Dendritic cell treated with granulocyte-macrophage colony-stimulating factor and Interleukin-4, amounts not matched to agents 40 ng/mL and 50 ng/mL, for 4 days (primary cell): ENCODE results near the gene TPGS1.
A peak's percentile ranks its signal among the peaks of the same experiment; 100 is the strongest.

Experiments
- H3K27ac Mint-ChIP-seq: one replicate; pipeline ENCODE4 v1.8.0; 2022; ENCODE audit warnings: mild to moderate bottlenecking, mixed read lengths
- H3K27me3 Mint-ChIP-seq: one replicate; pipeline ENCODE4 v1.8.0; 2022; ENCODE audit warnings: mild to moderate bottlenecking, mixed read lengths
- H3K36me3 Mint-ChIP-seq: one replicate; pipeline ENCODE4 v1.8.0; 2022; ENCODE audit warnings: low read depth, mixed read lengths
- H3K4me1 Mint-ChIP-seq: one replicate; pipeline ENCODE4 v1.8.0; 2022; ENCODE audit warnings: low read depth, mixed read lengths
- H3K4me3 Mint-ChIP-seq: one replicate; pipeline ENCODE4 v1.8.0; 2022; ENCODE audit warnings: mild to moderate bottlenecking, moderate library complexity, mixed read lengths
- H3K9me3 Mint-ChIP-seq: one replicate; pipeline ENCODE4 v1.8.0; 2022; ENCODE audit warnings: mixed read lengths
- intact Hi-C: fragments of 100-400 bp; cut with micrococcal nuclease; formaldehyde crosslinking; loops from one replicate; pipeline ENCODE4 v1.15.0; 2022

TPGS1 gene

DNA sequence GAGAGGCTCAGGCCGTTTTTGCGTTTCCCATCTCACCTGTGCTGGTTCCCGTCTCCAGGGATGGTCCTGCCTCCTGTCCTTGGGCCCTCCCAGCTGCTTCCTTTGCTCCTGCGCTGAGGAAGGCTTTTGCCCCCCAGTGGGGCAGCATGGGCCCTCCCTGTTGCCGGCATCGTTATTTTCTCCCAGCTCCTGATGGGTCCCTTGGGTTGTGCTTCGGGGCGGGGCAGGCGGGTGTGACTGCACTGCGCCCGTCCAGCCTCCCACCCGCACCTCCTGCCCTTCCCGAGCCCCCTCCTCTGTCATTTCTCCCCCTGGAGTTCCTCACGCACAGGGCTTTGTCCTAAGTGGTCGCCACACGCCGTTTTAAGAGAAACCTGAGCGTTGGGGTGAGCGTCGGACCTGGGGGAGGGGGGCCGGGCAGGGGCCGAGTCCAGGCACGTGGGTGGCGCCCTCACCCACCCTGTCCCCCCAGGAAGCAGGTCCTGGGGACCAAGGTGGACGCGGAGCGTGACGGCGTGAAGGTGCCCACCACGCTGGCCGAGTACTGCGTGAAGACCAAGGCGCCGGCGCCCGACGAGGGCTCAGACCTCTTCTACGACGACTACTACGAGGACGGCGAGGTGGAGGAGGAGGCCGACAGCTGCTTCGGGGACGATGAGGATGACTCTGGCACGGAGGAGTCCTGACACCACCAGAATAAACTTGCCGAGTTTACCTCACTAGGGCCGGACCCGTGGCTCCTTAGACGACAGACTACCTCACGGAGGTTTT, 33.8 kb downstream of the TPGS1 start:
- H3K27me3 Mint-ChIP-seq = peaks cover 20% of the 10 kb centered on the region
- no peak overlapping the region for H3K27ac Mint-ChIP-seq
- H3K36me3 Mint-ChIP-seq = peaks cover 68% of the 10 kb centered on the region
- no peaks in the 10 kb centered on the region for H3K9me3 Mint-ChIP-seq
- H3K4me1 Mint-ChIP-seq = peaks cover 14% of the 10 kb centered on the region
- intact Hi-C loops = no loop called here
- no peak overlapping the region for H3K4me3 Mint-ChIP-seq

DNA sequence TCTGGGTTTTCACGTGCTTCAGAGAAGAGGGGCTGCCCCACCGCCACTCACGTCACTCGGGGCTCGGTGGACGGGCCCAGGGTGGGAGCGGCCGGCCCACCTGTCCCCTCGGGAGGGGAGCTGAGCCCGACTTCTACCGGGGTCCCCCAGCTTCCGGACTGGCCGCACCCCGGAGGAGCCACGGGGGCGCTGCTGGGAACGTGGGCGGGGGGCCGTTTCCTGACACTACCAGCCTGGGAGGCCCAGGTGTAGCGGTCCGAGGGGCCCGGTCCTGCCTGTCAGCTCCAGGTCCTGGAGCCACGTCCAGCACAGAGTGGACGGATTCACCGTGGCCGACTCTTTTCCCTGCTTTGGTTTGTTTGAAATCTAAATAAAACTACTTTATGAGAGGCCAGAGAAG, 34.4 kb downstream of the TPGS1 start:
- H3K9me3 Mint-ChIP-seq = no peaks in the 10 kb centered on the region
- H3K36me3 Mint-ChIP-seq = peaks cover 62% of the 10 kb centered on the region
- no peak overlapping the region for H3K4me3 Mint-ChIP-seq
- peaks cover 20% of the 10 kb centered on the region for H3K27me3 Mint-ChIP-seq
- intact Hi-C loops = no loop called here
- peaks cover 14% of the 10 kb centered on the region for H3K4me1 Mint-ChIP-seq
- H3K27ac Mint-ChIP-seq = no peak overlapping the region

DNA sequence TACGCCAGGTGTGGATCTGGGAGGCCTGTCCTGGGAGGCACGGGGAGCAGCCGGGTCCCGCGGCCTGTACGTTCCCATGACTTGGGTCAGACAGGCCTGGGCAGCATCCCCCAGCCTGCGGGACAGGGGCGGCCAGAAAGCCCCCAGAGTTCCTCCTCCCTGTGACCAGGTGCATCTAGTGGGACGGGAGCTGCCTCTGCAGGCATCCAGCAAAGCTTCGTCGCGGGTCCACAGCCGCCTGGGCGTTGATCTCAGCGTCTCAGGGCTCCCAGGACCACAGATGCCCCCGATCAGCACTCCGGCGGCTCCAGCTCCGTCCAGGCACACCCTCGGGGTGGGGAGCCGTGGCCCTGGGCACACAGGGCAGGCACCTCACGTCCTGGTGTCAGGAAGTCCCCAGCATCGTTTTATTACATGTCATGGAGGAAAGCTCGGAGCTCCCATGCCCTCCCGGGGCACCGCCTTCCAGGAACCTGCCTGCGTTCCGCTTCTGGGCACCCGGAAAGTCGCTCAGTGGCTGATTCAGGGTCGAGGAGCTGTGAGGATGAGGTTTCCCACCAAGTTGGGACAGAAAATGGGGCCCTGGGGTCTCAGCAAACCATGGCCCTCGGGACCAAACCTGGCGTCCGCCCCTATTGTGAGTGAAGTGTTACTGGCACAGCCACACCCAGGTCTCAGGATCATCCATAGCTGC, 35.0 kb downstream of the TPGS1 start:
- intact Hi-C loops = no loop called here
- no peak overlapping the region for H3K4me3 Mint-ChIP-seq
- H3K36me3 Mint-ChIP-seq = peaks cover 56% of the 10 kb centered on the region
- peaks cover 20% of the 10 kb centered on the region for H3K27me3 Mint-ChIP-seq
- H3K9me3 Mint-ChIP-seq = no peaks in the 10 kb centered on the region
- peaks cover 14% of the 10 kb centered on the region for H3K4me1 Mint-ChIP-seq
- H3K27ac Mint-ChIP-seq = no peak overlapping the region

DNA sequence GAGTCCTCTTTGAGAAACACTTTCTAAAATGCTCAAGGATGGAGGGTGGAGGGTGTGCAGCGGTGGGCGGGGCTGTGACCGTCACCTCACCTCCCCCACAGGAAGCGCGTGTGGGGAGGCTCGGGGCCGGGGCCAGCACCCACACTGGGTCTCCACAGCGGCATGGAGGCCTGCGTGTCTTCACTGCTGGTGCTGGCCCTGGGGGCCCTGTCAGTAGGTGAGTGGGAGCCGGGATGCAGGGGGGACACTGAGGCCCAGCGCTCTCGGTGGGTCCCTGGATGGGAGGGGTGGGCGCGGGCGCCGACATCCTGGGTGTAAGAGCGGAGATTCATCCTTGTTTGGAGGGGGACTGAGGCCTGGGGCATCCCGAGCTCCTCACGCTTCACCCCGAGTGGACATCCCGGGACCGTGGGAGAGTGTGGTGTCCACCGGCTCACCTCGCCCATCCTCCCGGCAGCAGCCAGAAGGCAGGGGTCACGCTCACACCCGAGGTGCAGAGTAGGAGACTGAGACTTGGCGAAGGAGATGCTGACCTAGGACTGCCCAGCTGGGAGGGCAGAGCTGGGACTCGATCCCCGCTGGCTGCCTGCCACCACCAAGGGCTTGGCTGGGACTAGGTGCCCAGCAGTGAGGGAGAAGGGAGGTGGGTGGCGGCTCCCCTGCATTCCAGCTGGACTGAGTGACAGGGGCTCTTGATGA, 36.8 kb downstream of the TPGS1 start, which contains the start of gene GZMM:
Gene GZMM, plus strand, starts transcription at position 144 of the 699 bp plus-strand sequence. Its CDS starts 19 bp downstream, at position 163.
- Mint-ChIP-seq H3K27me3 (peaks cover 29% of the 10 kb centered on the region), H3K4me3 (no peak within 1 kb of the TSS), H3K9me3 (no peaks in the 10 kb centered on the region), H3K36me3 (peaks cover 38% of the 10 kb centered on the region), H3K4me1 (peaks cover 14% of the 10 kb centered on the region), H3K27ac (no peak within 1 kb of the TSS)
- intact Hi-C loops = no loop called here

DNA sequence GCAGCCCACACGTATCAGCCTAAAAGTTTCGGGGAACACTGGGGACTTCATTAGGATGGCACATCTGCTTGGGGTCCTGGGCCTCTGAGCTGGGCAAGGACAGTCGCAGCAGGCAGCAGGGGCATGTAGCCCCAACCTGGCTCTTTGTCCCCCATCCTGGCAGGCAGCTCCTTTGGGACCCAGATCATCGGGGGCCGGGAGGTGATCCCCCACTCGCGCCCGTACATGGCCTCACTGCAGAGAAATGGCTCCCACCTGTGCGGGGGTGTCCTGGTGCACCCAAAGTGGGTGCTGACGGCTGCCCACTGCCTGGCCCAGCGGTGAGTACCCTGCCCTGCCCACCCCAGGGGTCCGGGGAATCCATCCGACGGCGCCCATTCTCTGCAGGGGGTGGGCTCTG, 39.8 kb downstream of the TPGS1 start:
- peaks cover 14% of the 10 kb centered on the region for H3K36me3 Mint-ChIP-seq
- intact Hi-C loops = no loop called here
- H3K27me3 Mint-ChIP-seq = peaks cover 35% of the 10 kb centered on the region
- H3K4me3 Mint-ChIP-seq = no peak overlapping the region
- peaks cover 24% of the 10 kb centered on the region for H3K4me1 Mint-ChIP-seq
- no peaks in the 10 kb centered on the region for H3K9me3 Mint-ChIP-seq
- H3K27ac Mint-ChIP-seq = no peak overlapping the region

DNA sequence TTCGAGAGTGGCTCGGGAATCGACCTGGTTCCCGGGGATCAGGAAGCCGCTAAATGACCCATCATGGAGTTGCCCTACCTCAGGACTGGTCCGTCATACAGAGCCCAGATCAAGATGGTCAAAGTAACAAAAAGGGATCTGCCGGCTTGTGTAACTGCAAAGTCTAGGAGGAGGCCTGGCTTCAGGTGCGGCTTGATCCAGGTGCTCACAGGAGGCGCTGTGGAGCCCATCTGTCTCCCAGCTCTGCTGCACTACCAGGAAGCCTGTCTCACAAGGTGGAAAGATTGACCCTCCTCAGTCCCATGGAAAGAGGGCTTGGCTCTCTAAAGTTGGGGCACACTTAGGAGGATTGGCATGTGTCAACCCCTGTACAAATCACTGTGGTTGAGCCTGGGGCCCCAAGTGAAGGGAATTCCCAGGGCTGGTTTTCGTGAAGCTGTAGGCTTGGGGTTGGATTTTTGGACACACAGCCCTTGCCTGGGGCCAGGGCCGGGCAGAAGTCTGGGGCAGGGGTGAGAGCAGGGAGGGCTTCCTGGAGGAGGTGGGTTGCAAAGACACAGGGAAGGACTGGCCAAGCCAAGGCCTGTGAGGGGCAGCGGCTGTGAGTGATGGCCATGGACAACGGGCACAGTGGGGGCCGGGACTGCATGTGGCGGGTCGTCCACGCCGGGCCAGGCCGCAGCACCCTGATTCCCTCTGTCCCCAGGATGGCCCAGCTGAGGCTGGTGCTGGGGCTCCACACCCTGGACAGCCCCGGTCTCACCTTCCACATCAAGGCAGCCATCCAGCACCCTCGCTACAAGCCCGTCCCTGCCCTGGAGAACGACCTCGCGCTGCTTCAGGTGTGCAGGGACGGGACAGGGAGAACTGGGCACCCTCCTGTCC, 40.8 kb downstream of the TPGS1 start:
- Mint-ChIP-seq H3K27ac (no peak overlapping the region), H3K4me1 (peaks cover 23% of the 10 kb centered on the region), H3K9me3 (no peaks in the 10 kb centered on the region), H3K36me3 (peaks cover 4% of the 10 kb centered on the region), H3K27me3 (peaks cover 35% of the 10 kb centered on the region), H3K4me3 (no peak overlapping the region)
- intact Hi-C loops = no loop called here

DNA sequence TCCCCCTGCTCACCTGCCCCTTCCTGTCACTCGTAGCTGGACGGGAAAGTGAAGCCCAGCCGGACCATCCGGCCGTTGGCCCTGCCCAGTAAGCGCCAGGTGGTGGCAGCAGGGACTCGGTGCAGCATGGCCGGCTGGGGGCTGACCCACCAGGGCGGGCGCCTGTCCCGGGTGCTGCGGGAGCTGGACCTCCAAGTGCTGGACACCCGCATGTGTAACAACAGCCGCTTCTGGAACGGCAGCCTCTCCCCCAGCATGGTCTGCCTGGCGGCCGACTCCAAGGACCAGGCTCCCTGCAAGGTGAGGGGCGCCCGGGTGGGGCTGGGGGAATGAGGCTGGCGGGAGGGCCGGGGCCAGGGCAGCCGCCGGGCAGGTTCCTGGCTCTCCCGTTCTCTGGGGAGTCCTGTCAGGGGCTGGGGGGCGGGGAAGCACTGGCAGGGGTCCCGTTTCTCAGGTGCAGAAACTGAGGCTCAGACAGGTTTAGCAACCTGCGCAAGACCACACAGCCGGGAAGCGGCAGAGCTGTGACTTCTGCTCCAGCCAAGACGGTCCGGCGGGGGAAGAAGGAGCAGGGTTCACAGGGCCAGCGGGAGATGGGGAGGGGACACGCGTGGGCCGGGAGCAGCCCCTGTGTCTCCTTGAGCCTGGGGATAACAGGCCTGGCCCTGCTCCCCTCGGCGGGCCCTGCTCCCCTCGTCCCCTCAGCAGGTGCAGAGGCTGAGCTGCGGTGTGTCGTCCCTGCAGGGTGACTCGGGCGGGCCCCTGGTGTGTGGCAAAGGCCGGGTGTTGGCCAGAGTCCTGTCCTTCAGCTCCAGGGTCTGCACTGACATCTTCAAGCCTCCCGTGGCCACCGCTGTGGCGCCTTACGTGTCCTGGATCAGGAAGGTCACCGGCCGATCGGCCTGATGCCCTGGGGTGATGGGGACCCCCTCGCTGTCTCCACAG, 41.9 kb downstream of the TPGS1 start:
- Mint-ChIP-seq H3K36me3 (no peaks in the 10 kb centered on the region), H3K27me3 (peaks cover 27% of the 10 kb centered on the region), H3K27ac (no peak overlapping the region), H3K9me3 (no peaks in the 10 kb centered on the region), H3K4me3 (no peak overlapping the region), H3K4me1 (peaks cover 12% of the 10 kb centered on the region)
- intact Hi-C loops = no loop called here

DNA sequence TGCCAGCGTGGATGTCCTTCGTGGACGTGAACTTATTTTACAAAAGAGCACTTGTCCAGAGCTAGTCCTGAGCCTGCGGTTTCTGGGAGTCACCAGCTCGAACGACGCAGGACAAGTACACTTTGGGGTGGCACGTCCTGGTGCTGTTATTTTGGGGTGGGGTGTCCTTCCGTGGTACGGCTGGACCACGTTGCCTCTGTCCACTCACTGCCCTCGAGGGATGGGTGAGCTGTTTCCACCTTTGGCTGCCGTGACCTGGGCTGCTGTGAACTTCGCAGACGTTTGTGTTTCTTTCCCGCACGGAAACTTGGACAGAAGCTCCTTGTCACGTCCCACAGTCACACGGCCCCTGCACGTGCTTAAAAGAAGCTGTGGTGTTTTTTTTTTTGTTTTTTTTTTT, 47.5 kb downstream of the TPGS1 start:
- intact Hi-C loops = no loop called here
- Mint-ChIP-seq H3K27me3 (peaks cover 7% of the 10 kb centered on the region), H3K9me3 (no peaks in the 10 kb centered on the region), H3K36me3 (no peaks in the 10 kb centered on the region), H3K27ac (peak overlapping the region; percentile 87), H3K4me3 (no peak overlapping the region), H3K4me1 (peaks cover 39% of the 10 kb centered on the region)

DNA sequence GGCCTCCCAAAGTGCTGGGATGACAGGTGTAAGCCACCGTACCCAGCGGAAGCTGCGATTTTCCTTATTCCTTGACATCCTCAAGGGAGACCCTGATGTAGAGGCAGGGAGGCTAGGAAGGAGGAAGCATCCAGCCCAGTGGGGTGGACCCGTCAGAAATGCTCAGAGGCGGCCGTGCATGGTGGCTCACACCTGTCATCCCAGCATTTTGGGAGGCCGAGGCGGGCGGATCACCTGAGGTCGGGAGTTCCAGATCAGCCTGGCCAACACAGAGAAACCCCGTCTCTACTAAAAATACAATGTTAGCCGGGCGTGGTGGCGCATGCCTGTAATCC, 48.1 kb downstream of the TPGS1 start:
- H3K4me1 Mint-ChIP-seq = peaks cover 45% of the 10 kb centered on the region
- intact Hi-C loops = no loop called here

DNA sequence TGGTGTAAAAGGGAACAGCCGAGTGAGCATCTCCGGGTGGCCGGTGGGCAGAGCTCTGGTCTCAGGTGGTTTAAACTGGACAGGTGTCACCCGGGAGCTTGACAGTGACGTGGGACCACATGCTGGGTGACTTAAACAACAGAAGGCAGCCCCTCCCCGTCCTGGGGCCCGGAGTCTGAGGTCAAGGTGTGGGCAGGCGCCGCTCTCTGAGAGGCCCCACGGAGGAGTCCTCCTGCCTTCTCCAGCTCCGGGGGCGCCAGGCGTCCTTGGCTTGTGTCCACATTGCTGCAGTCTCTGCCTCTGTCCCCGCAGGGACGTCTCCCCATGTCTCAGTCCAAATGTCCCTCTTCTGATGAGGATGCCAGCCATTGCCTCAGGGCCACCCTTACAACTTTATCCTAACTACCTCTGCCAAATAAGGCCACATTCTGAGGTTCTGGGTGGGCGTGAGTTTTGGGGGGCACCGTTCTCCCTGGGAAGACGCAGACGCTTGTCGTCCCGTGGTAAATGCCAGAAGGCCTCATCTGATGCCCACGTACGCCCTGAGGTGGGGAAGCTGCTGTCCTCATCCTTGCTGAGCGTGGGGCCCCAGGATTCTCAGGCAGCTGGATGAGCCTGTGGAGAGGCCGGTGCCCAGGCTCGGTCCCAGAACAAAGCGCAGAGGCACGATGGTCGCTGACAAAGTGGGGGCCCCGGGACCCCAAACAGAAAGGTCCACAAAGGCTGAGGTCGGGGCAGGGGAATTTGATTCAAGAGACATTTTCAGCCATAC, 49.5 kb downstream of the TPGS1 start:
- H3K27me3 Mint-ChIP-seq = peaks cover 1% of the 10 kb centered on the region
- peaks cover 37% of the 10 kb centered on the region for H3K4me1 Mint-ChIP-seq
- peak overlapping the region; percentile 61 for H3K4me3 Mint-ChIP-seq
- intact Hi-C loops = loop anchor here (2.0 kb wide), 1 partner anchor 16 kb away; the partner anchor contains the start of gene BSG
- H3K36me3 Mint-ChIP-seq = no peaks in the 10 kb centered on the region
- peak overlapping the region; percentile 87 for H3K27ac Mint-ChIP-seq
- no peaks in the 10 kb centered on the region for H3K9me3 Mint-ChIP-seq

More for the DNA sequence above, 48.1 kb downstream of the TPGS1 start:
- Mint-ChIP-seq H3K27me3 (peaks cover 7% of the 10 kb centered on the region), H3K4me3 (peak overlapping the region; percentile 37), H3K9me3 (no peaks in the 10 kb centered on the region), H3K27ac (peak overlapping the region; percentile 87), H3K36me3 (no peaks in the 10 kb centered on the region)

DNA sequence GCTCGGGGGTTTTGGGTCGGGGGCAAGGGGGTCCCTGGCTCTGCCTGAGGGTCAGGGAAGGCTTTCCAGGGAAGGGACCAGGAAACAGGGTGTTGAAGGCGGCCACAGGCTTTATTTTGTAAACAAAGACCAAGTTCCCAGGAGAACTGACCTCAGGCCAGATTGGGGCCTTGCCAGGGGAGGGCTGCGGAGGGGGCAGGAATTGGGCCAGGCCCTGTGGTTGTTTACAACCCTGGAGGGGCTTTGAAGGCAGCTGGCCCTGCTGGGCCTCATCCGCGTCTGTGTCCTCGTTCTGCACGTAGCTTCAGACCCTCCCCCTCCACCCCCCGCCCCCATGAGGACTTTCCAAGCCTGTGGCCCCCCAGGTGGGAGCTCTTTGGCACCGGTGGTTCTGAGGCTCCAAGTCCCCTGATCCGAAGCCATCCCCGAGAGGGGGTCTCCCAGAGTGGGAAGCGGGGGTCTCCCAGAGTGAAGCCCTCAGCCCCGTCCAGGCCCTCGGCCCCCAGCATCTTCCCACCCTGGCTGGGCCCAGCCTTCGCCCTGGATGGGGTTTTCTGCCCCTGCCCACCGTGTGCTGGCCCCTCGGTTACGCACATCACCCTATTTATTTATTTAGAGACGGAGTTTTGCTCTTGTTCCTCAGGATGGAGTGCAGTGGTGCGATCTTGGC, 51.6 kb downstream of the TPGS1 start:
- Mint-ChIP-seq H3K27ac (peak overlapping the region; percentile 7), H3K36me3 (peaks cover 14% of the 10 kb centered on the region), H3K4me1 (peaks cover 35% of the 10 kb centered on the region), H3K27me3 (peaks cover 1% of the 10 kb centered on the region), H3K4me3 (no peak overlapping the region), H3K9me3 (no peaks in the 10 kb centered on the region)
- intact Hi-C loops = no loop called here

DNA sequence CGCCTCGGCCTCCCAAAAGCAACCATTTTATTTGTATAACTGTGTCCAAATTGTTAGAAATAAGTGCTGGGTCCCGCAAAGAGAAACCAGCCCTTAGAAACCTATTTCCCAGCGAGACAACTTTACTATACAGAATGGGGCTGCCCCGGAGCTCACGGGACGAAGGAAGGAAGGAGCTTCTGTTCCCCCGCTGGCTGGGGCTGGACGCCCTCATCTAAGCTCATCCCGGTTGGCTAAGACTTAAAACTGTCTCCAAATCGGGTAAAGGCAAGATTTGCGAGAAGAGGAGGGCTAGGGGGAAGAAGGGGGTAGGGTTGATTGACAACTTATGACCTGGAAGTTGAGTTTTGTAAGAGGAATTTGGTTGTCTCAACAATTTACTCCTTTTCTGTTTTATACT, 52.8 kb downstream of the TPGS1 start:
- intact Hi-C loops = no loop called here
- peaks cover 30% of the 10 kb centered on the region for H3K4me1 Mint-ChIP-seq
- H3K9me3 Mint-ChIP-seq = no peaks in the 10 kb centered on the region
- peaks cover 14% of the 10 kb centered on the region for H3K36me3 Mint-ChIP-seq
- H3K27me3 Mint-ChIP-seq = peaks cover 1% of the 10 kb centered on the region
- H3K4me3 Mint-ChIP-seq = no peak overlapping the region
- H3K27ac Mint-ChIP-seq = peak overlapping the region; percentile 7
